Activated CD4-positive, CD25-positive, alpha-beta regulatory T cell treated with anti-CD3 and anti-CD28 coated beads, Interleukin-2, amount 50 U/mL, for 72 hours (primary cell): Measurements from ENCODE around the gene KATNB1.

Source experiments
- DNase-seq: peaks from one replicate; pipeline ENCODE4 v3.0.0; 2021

Gene KATNB1, protein sequence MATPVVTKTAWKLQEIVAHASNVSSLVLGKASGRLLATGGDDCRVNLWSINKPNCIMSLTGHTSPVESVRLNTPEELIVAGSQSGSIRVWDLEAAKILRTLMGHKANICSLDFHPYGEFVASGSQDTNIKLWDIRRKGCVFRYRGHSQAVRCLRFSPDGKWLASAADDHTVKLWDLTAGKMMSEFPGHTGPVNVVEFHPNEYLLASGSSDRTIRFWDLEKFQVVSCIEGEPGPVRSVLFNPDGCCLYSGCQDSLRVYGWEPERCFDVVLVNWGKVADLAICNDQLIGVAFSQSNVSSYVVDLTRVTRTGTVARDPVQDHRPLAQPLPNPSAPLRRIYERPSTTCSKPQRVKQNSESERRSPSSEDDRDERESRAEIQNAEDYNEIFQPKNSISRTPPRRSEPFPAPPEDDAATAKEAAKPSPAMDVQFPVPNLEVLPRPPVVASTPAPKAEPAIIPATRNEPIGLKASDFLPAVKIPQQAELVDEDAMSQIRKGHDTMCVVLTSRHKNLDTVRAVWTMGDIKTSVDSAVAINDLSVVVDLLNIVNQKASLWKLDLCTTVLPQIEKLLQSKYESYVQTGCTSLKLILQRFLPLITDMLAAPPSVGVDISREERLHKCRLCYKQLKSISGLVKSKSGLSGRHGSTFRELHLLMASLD

DNA sequence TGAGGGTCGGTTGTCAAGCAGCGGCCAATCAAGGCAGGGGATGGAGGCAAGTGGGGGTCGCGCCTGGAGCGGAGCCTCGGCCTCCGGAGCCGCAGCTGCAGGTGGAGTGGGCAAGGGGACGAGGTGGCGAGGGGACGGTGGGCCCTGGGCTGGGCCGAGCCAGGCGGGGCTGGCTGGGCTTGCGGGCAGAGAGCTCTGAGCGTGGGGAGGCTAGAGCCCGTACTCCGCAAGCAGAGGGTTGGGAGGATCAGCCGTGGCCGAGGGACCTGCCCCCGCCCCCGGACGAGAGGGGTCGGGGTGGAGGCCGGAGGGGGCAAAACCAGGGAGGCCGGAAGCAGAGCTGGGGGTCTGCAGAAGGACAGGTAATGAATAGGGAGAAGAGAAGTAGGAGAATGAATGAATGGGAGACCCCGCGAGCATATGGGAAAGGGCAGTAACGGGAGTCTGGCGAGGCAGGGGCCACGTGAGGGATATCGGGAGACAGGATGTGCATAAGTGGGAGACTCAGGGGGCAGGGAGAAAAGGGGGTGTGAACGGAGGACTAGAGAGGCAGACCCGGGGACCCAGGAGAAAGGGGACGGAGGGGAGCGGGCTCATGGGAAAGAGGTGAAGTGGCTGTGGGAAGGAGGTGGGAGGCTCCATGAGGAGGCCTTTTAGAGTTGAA lies at the start of gene KATNB1:
TSS of gene KATNB1 (plus strand) at position 16 of the 664 bp plus-strand sequence. CDS start 1,474 bp downstream, outside the sequence.
- no peak for DNase-seq

DNA sequence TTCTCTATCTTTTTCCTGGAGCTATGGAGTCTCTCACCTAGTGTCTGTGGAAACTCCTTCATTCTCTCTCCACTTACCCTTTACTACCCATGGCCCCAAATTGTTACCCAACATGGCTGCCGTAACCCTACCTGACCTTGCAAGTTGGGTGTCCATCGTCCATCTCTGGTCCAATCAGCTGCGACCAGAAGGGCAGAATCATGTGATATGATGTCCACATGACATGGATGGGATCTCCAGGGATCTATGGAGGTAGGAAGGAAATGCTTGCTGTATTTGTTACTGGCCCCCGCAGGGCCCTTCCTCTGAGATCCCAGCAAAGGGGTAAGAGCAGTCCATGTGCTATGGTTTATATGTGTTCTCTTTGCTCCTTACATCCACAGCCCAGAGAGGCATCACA lies 49.0 kb upstream of the KATNB1 start:
- DNase-seq: no peak

DNA sequence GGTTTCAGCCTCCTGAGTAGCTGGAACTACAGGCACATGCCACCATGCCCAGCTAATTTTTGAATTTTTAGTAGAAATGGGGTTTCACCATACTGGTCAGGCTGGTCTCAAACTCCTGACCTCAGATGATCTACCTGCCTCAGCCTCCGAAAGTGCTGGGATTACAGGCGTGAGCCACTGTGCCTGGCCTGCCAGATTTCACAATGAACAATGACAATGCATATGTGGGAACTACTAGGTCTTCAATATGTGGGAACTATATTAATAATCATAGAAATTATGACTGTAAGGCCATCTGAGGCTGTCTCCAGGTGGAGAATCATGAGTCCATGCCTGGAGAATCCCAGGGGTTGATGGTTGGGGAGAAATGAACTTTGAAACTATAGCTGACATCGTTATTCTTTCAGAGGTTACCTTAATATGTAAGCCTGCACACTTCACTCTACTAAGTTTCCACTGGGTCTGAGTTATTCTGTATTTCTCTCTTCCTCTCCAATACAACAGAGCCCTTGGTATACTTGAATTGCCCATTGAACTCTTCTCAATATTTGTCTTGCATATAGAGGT lies 48.1 kb upstream of the KATNB1 start:
- no peak for DNase-seq

DNA sequence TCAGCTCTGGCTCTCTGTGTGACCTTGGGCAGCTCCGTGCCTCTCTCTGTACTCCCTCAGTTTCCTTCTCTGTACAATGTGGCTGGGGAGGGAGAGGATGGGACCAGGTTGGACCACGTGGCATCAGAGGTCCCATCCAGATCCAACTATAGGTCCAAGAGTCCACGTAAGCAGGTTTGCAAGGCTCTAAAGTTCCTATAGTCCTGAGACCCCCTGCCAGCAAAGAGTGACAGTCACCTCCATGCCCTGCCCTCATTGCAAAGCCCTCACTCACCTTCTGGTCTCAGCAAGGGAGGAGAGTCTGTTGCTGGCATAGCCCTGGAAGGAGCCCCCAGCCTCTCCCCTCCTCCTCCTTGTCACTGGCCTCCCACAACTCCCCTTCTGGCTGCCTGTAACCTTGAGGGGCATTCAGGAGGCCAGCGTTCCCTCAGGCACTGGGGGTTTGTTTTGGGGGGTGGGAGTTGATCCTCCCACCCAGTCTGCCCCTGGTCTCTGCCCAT lies 47.0 kb upstream of the KATNB1 start:
- no peak for DNase-seq

DNA sequence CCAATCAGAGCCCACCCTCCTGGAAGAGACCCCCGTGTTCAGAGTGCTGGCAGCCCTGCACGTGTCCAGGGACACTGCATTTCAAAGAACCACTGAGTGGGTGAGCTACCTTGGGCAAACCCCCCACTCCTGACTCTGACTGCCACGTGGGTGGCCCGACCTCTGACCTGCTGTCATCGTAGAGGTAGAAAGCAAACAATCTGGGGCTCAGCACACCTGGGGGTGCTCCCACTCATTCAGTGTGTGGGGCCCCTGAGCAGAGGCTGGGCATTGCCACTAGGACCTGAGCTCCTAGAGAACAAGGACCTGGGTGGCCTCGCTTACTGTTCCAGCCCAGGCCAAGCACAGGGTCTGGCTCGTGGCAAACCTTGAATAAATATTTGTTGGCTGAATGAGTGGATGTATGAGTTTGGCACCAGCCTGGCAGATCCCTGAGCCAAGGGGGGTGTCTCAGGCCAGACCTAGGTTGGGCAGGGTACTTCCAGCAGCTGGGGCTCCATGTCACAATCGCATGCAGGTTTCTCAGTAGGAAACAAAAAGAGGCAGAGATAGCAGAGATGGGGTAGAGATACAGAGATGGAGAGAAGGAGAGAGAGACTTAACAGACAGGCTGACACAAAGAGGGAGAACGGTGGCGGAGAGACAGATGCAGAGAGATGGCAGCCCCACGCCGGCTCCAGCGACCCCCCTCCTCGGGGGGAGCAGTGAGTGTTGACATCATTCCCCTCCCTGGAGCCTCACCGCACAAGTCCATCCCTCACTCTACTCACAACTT lies 46.4 kb upstream of the KATNB1 start:
- no peak for DNase-seq

DNA sequence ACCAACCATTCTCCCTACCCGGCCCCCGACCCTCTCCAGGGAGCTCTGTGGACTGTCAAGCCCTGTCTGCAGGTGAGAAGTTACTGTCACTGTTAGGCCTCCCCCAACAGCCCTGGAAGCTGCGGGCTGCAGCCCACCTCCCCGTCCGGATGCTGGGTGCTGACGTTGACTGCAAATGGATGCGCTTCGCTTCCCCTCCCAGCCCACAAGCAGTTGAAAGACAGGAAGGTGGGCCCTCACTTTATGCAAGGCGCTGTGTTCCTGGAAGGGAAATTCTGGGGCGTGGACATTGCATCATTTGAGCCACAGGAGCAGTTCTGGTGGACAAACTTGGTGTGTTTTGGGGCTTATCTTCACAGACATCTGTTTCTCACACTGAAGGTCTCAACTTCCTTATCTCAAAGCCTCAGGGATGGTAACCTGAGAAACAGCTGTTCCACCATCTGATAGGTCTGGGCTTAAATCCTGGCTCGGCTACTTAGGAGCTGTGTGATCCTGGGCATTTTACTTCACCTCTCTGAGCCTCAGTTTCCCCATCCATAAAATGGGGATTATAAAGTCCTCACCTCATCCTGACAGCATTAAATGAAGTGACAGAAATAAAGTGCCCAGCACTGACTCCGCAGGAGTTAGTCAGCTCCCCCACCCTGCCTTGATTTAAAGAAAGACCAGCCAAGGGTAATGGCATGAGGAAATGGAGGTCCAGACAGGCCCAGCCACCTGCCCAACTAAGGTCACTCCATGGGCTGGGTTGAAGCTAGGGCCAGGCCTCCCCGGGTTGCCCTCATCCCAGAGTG lies 45.6 kb upstream of the KATNB1 start:
- no peak for DNase-seq

DNA sequence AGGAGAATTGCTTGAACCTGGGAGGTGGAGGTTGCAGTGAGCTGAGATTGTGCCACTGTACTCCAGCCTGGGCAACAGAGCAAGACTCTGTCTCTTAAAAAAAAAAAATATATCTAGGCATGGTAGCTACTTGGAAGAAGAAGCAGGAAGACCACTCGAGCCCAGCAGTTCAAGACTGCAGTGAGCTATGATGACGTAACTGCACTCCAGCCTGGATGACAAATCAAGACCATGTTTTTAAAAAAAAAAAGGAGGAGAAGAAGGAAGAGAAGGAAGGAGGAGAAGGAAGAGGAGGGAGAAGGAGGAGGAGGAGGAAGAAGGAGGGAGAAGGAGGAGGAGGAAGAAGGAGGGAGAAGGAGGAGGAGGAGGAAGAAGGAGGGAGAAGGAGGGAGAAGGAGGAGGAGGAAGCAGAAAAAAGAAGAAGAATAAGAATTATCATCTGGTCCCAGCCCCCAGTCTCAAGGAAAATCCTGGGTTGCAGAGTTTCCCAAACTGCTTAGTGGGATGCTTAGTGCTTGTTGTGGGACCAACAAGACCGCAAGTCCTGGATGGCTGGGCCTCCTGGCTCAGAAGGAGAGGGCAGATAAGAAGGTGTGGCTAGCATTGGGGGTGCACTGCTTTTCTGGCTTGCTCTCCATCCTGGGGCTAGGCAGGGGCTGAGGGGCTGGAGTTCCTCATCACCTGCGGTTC lies 44.6 kb upstream of the KATNB1 start:
- DNase-seq: no peak

DNA sequence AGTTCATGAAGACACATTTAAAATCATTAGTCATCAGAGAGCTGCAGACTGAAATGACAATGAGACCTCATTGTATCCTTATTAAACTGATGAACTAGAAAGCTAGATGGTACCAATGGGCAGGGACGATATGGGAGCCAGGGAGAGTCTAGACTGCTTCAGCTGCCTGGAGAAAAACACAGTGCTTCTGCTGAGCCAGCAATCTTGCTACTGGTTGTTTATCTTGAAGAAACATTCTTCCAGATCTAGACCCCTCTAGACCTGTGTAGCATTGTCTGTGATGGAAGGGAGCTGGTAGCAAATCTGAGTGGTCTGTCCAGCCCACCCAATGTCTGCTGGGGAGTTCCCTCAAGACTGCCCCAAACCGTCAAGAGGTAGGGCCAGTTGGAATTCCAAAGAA lies 42.9 kb upstream of the KATNB1 start:
- no peak for DNase-seq

DNA sequence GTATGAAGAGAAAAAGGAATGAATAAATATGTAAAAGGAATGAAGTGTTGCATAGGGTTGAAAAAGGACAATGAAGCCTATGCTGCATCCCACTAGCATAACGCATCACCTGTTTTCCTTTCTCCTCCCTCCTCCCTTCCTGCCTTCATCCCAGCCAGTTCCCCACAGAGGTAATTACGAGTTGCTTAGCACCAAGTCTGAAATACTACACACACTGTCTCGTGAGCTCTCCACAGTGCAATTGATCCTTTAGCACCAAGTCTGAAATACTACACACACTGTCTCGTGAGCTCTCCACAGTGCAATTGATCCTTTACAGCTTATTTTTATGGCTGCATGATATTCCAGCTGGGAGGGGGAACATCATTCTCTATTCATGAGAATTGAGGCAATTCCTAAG lies 42.0 kb upstream of the KATNB1 start:
- DNase-seq: no peak

DNA sequence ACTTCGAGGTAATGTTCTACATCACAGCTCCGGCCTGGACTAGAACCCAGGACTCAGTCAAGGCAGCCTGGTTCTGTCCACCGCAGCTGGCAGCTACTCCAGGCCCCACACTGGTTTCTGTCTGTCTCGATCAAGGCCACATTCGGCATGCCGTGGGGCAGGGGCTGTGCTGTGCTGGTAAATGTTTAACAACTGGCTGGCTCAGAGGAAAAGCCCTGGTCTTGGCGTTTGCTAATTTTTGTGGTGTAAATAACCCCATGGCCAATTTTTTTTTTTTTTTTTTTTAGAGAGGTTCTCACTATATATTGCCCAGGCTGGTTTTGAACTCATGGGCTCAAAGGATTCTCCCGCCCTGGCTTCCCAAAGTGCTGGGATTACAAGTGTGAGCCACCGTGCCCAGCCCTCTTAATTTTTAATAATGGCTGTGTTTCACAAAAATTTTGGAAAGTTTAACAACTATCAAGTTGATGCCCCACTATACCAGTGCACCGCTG lies 41.3 kb upstream of the KATNB1 start:
- DNase-seq: no peak

DNA sequence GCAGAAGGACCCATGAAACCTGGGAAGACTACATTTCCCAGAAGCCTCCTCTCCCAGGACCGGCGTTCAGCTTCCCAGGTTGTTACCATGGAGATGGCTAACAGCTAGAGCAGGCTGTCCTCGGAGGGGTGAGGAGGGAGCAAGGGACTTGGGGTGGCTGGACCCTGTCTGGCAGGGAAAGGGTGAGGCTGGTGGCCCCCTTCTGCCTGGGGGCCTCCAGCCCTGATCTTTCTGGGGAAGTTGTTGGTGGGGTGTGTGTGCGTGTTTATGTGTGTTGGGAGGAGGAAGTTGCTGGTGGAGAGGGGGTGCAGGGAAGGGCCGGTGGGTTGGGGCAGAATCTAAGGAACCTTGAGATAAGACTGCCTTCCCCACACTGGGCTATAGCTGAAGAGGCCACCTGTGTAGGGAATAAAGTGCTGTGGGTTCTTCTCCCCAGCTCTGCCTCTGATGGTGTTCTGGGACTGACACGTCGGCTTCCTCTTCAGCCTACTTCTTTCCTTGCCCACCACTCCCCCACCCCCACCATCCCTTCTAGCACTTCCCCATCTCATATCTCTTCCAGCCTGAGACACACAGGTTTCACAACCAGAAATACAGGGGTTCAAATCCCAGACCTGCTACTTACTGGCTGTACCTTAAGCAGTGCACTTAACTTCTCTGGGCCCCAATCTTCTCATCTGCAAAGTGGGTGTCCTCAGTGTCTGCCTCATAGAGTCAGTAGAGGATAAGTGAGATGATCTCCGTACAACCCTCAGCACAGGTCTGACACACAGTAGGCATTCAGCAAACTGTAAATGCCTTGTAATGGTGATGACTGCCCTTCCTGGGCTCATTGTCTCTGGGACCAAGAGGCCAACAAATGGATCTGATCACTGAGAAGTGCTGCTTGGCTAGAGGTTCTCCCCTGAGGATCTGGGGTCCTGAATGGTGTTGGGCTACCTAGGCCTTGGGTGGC lies 40.6 kb upstream of the KATNB1 start, which contains the start of gene DRC7:
TSS of gene DRC7 (plus strand) at position 82 of the 955 bp plus-strand sequence. CDS start 3,144 bp downstream, outside the sequence.
- DNase-seq: no peak

DNA sequence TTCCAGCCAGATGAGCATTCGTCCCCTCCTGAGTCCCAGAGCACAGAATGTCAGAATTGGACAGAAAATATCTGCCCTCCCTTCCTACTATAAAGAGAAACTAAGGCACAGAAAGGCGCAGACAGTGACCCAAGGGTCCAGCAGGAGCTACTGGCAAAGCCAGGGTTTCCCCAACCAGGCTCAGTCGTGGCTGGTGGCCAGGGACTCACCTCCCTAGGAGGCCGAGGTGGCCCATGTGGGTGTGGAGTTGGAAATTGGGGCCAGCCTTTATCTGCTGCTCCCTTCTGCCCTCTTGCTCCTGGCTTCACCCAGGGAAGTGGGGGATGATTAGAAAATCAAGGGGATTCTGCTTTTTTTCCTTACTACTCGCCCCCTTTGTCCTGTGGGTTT lies 39.9 kb upstream of the KATNB1 start:
- no peak for DNase-seq

DNA sequence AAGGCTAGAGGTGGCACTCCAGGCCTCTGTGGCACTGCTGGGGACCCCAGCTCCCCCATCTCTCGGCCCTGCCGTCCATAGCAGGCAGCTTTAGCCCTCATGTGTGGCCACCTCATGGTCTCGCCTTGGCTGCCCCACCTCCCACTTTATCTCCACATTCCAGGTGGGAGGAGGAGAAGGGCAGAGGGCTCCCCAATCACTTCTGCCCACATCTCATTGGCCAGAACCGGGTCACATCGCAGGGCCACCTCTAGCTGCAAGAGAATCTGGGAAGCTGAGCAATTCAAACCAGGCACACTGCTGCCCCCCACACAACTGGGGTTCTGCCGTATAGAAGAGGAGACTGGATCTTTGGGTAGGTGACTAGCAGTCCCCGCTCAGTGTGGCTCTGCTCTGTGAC lies 39.3 kb upstream of the KATNB1 start:
- no peak for DNase-seq

DNA sequence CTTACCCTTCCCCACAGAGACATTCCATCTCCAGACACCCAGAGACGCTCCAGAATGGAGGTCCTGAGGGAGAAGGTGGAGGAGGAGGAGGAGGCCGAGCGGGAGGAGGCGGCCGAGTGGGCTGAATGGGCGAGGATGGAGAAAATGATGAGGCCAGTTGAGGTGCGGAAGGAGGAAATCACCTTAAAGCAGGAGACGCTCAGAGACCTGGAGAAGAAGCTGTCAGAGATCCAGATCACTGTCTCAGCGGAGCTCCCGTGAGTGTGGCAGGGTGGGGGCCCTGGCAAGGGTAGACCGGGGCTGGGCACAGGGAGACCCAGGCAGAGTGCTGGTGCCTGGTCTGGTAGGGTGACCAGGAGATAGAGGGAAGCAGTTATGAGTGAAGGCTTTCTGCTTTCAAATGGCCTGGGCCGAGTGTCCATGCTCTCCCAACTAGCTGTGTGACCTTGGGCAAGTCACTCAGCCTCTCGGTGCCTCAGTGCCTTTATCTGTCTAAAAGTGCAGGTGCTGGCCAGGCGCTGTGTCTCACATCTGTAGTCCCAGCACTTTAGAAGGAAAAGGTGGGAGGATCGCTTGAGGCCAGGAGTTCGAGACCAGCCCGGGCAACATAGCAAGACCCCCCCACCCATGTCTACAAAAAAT lies 37.6 kb upstream of the KATNB1 start:
- no peak for DNase-seq

DNA sequence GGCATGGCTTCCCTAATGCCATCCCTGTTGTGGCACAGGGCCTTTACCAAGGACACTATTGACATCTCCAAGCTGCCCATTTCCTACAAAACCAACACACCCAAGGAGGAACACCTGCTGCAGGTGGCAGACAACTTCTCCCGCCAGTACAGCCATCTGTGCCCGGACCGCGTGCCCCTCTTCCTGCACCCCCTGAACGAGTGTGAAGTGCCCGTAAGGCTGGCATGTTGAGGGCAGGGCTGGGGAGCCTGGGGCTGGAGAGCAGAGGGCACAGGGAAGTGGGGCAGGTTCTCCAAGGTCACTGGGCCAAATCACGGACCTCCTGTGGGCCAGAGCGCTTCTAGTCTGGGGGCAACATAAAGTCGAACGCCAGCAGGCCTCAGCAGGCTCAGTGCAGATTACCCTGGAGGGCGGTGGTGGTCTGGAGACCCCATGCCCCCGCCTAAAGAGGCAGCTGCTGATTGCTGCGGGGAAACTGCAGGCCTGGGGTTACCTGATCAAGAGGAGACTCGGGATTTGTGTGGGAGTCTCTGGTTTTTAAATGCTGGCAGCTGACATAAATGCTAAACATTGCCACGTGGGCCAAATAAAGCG lies 36.7 kb upstream of the KATNB1 start:
- no peak for DNase-seq

DNA sequence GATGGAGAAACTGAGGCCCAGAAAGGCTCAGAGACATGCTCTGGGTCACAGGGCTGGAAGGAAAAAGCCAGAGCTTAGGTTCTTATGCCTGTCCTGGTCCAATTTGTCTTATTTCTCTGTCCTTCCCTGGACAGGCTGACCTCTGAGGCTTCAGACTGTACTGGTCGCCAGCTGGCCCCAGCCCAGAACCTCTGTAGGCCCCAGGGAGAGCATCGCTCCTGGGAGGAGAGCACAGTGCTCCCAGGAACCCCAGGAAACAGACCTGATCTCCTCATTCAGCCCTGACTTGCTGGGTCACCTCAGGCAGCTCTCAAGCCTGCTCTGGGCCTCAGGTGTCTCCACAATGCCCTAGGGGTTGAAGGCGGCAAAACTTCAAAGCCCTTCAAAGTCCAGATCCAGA lies 36.1 kb upstream of the KATNB1 start:
- DNase-seq: no peak

DNA sequence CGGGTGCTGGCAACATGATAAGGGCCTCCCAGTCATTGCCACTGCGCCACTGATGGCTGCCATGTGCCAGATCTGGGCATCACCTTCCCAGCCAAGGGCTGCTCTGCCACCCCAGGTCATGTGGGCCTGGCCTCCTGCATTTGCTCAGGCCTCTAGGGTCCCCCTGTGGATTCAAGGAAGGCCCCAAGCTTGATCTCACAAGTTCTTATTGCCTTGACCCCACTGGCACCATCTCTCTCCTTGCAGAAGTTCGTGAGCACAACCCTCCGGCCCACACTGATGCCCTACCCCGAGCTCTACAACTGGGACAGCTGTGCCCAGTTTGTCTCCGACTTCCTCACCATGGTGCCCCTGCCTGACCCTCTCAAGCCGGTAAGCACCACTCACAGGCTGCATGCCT lies 35.7 kb upstream of the KATNB1 start:
- DNase-seq: no peak

DNA sequence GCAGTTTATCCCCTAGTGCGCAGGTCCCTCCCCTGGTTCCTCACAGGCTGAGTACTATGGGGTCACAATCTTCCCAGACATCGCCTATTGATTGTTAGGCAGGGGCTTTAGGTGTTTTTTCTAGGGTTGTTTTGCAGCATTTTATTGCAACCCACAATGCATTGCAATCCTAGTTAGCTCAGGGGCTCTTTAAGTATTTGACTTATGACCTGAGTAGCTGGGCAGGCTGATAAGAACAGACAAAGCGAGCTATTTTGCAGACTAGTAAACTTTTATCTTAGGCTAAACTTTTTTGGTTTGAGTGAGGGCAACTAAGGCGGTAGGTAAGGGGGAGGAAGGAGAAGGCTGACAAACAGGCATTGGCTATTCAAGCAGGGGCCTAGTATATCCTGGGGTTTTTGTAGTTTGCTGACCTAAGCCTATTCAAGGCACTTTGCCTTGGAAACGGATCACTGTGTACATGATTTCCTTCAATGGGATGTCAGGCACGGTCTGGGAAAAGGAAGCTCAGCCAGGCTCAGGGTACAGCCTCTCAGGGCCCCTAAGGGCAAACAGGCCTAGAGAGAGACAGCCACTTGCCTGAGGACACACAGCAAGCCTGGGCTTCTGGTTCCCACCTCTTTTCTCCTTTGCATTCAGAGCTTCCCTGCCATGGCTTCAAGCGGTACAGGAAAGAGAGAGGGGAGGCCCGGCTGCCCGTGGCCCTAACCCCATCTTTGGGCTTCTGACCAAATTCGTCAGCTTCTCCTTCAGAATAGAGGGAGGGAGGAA lies 34.6 kb upstream of the KATNB1 start:
- DNase-seq: no peak
